ENCODE measurements around the gene OPCML.

Gene OPCML

DNA sequence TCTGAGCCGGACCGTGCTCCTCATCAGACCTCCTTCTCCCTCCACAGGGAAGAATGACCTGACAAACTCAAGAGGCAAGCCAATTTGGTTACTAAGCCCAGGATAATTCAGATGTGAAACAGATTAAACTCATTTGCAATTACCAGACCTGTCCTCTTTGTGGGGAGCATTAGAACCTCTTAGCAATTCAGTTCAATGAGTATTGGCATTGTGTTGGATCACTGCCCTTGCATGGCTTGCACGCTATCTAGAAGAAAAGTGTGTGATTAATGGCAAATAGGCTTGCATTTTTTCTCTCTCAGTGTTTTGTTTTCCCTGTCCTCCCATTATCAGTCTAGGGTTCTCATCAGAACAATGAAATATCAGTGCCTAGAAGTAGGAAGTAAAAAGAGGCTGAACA is 365.6 kb downstream of the OPCML start:
- DNase-seq, result no peak

DNA sequence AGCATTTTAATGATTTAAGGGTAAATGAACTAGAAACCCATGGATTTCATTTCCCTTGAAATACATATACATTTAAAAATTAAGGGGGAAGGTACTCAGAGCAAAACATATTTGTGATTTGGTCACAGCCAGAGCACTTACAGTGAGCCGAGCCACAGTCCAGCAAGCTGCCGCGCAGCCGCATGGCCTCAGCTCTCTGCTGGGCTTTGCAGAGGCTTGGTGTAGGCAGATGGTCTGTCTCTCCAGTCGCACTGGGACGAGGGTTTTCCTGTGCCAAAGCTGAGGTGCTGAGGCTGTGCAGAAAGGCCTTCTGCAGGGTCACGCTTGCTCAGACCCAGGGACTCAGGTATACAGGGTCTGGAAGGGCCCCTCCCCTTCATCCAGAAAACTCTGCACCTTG is 367.3 kb downstream of the OPCML start:
- DNase-seq, result no peak

DNA sequence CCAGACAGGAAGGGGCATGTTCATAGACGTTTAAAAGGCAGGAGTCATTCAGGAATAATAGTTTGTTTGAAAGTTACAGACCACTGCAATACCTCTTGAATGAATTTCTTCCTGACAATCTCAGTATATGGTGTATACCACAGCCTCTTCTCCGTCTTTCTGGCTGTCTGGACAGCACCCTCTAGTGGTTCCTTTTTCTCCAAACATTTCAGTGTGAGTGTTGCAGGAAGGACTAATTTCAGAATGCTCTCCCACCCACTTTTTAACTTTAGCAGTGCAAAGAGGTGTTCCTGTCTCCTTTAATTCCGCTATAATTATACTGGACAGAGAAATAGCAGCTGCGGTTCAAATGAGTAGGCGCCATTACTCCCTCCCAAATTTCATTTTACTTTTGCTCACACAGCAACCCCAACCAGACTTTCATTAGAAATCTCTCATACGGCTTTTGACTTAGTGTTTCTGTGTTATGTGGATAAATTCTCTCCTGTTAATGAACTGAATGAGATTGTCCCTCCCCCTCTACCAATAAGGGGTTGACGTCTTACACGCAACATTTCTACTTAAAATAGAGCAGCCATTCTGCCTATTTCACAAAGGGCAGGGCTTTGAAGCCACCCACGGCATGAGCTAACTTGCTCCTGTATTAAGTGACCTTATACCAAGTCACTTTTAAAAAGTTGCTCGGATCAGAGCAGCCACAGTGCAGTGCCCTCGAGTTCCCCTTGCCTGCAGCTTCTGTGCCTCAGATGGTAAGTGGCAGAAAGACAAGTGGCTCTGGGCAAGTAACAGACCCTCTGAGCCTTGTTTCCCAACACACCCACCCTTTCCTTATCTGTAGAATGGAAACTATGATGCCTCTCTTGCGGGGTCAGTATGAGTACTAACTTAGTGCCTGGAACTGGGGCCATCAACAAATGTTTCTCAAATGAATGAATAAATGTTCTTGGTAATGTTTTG is 368.6 kb downstream of the OPCML start:
- peak; percentile 14 for DNase-seq

DNA sequence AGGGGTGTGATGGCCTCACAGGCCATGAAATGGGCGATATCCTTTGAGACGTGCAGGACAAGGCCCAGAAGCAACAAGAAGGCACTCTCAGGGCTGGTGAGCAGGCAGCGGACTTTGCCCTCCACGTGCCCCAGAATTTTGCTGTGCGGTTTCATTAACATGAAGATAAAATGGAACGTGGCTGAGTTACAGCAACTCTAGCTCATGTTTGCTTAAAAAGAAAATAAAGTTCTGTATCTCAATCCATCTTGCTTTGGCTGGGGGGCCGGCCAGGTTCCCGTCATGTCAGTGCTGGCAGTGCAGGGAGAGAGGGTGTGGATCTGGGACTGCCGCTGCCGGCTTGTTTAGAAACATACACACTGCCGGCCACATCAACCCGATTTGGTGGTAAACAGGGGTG is 370.1 kb downstream of the OPCML start:
- DNase-seq, result no peak

DNA sequence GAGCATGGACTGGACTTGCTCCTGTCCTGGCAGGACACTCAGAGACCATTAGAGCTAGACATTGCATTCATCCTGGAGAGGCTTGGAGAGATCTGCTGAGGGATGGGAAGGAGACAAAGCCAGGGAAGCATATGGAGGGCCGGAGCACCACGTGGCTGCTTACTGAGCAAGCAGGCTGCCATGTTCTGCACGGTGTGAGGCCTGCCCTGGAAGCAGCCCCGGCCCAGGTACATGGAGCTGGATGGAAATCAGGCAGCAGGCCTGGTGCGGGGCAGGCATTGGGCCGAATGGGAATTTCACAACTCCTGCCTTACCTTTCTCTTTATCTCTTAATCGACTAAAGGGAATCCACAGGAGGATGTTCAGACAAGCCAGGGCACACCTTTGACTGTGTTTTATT is 371.5 kb downstream of the OPCML start:
- no peak for DNase-seq

DNA sequence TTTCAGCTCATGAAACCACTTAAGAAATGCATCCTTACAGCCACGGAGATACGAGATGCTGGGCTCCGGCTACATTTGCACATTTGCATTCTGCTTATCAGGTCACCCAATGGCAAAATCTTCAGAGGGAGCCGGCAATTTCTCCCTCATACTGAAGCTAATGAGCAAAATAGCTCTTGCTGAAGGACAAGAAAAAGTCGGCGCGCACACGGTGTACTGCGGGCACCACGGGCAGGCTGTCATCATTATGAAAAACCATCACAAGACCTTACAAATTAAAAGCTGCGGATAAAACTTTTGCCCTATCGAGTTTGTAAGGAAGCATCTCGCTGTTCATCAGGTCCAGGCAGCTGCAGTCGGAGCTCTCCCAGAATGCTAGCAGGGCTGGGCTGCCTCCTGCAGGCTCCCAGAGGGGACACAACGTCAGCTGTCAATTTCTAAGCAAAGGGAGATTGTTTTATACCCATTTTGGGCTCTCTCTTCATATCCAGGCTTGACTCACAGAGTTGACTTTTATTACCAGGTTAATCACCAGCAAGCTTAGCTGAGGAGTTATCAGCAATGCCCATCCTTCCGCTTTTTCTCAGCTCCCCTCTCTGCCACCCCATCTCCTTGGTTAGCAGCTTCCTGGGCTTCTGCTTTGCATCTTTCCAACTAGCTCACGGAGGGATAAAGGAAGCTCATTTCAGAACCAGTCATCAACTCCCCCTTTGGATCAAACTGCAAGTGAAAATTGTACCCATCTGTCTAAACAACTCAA is 375.1 kb downstream of the OPCML start:
- DNase-seq, result no peak

DNA sequence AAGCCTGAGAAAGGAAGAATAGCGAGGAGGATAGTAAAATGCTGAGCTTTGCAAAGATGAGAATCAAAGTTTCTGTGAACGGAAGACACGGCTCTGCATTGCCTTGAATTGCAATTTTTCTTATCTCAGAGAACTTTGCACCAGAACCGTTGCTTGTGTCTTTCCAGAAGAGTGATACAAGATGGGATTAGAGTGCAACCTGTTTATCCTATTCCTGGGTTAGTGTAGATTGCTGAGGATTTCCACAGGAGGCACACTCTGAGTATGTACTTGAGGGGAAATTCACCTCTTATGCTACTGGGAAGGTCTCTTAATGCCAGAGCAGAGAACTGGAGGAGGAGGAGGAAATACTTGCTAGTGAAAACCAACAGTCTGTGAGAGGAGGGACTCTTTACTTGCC is 377.5 kb downstream of the OPCML start:
- DNase-seq, result no peak

DNA sequence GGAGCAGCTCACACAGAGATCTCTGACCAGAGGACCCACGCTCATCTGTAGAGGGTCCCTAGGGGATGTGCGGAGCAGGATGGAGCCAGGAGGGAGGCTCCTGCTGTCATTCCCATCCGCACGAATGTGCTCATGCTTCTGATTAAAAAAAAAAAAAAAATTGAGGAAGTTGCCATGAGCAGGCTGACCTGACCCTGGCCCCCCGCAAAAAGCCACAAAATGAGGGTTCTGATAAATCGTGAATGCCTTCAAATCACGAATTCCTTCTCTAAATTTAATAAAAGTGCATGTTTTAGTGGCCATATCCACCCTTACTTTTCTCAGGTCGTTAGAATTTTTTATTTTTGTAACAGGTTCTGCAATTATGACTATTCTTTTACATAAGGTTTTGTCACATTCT is 378.2 kb downstream of the OPCML start:
- DNase-seq, result no peak

DNA sequence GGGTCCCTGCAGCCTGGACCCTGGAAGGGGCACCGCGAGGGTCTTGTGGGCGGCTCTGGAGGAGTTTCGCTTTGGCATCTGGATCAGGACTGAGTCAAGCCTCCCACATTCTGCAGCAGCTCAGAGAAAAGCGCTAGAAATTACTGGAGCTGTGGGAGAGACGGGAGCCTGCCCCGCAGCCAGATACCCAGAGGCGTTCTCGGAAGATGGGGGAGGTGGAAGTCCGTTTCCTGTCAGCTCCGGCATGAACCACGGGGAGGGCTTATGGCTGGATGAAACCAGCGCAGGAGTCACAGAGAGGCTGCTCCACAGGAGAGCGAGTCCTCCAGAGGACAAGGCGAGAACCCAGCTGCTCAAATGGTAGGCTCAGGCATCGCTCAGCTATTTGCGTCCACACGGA is 379.3 kb downstream of the OPCML start:
- DNase-seq, result no peak

DNA sequence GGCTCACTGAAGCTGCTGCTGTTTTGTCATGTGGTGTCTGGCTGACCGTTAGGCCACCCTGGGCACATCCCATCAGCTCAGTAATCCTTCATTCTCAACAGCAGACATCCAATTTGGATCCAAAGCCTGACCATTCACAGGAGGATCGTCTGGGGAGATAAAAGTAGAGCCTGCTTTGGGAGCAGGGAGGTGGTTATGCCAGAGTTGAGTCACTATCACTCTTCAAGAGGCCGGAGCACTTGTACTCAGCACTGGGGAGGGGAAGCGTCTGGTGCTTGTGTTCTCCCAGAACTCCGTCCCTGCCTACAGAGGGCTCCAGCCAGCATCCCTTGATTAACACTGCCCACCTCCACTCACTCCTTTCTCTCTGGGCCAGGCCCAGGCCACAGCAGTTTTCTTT is 382.6 kb downstream of the OPCML start:
- no peak for DNase-seq

DNA sequence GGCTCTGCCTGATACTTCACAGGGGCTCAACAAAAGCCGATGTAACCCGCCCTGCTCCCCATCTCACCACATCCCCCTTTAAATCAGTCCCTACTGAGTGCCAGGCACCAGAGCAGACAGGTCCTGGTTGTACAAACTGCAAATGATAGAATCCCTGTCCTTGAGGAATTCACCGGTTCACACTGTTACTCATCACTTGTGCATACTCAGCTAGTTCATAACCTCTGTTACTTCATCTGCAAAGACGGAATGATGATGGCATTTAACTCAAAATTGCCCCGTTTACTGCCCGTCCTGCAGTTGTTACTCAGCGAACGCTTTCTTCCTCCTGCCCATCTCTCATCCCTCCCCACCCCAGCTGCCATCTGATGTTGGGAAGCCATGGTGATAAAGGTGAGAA is 384.7 kb downstream of the OPCML start:
- DNase-seq, result no peak

DNA sequence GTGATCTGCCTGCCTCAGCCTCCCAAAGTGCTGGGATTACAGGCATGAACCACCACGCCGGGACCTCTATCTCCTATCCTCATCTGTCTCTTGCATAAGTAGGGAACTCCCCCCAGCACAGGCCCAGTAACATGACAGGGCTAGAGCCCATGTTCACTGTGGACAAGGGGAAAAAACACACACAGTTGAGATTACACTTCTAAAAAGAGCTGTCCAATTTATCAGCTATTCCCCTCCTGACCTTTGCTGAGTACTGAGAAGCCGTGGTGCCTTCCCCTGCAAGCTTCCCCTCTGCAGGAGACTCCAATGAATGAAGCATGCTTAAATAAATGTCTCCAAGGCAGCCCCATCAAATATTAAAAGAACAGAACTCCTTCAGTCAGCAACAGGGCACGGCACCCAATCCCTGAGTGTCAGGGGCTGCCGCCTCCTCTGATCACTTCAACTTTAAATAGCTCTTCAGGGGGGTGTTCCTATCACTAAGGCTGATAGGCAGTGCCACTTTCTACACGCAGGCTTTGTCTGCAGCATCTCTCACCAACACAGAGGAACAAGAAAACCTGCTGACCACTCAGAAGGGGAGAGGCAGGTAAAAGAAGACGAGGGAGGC is 385.5 kb downstream of the OPCML start:
- DNase-seq, result no peak

DNA sequence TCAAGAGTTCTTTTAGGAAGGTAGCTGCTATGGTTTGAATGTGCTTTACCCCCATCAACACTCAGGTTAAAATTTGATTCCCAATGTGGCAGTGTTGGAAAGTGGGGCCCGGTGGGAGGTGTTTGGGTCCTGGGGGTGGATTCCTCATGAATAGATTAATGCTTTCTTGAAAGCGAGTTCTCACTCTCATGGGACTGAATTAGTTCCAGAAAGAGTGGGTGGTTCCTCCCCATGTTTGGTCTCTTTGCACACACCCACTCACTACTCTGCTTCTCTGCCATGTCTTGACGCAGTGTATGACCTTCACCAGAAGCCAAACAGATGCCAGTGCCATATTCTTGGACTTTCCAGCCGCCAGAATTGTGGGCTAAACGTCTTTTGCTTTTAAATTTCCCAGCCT is 394.4 kb downstream of the OPCML start:
- no peak for DNase-seq

DNA sequence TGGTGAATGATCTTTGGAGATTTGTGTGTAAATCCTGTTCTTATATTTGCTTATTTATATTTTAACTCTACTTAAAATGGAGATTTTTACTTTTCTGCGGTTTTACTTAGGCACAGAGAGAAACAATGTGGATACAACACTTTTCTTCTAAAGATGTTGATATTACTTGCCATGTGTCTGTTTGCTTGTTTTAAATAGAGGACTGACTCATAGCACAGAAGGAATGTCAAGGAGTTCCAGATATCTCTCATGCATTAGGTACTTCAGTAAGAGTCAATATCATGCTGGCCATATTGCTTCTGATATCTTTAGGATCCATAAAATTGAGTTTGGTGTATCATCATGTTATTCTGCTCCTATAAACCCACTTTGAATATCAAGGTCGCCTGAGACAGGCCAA is 395.0 kb downstream of the OPCML start:
- no peak for DNase-seq

DNA sequence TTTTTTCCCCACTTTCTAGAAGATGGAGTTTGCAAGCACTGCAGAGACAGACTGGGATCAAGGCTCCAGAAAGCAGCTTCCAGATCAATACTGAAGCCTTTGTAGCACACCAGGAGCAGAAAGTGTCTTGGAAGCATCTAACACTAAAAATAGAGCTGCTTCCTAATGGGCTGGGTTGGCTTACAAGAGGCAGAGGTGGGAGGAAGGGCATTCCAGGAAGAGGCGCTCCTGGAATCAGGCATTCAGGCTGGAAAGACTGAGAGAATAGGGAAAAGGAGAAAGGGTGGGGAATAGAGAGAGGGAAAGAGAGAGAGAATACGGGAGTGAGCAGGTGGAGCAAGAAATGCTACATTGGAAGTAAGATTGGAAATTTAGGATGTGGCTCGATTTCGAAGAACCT is 395.9 kb downstream of the OPCML start:
- no peak for DNase-seq

DNA sequence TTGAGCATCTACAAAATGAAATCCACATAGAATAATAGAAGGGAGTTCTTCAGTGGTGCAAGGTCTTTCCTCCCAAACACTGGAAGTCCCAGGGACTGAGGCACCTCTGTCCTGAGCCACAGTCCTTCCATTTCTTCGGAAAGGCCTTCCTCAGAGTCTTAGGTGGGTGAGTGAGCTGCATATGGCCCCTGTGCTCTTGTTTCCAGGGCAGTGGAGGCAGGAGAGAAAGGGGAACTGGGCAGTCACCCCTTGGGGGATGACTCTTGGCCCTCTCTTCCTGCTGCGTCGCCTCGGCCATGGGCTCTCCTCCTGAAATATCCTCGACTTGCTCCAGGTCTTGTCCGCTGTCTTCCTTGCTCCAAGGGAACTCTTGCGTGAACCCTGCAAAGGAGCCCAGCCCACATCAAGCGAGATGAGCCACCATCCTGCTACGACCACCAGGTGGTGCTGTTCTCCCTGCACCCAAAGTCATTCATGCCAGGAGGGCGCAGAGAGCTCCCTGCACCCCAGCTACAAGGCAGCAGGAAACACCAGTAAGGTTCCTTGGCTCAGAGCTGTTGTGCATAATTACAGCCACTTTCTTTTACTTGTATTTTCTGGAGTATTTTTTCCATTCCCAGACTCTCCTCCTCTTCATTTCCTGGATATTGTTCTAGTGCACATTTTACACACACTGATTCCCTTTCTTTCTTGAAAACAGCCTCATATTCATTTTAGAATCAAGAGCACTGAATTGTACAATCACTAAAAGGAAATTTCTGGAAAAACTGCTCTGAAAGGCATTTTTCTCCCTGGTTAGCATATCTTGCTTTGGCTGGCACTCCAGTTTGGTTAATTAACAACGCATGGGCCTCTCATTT is 397.8 kb downstream of the OPCML start:
- DNase-seq, result peak; percentile 4

DNA sequence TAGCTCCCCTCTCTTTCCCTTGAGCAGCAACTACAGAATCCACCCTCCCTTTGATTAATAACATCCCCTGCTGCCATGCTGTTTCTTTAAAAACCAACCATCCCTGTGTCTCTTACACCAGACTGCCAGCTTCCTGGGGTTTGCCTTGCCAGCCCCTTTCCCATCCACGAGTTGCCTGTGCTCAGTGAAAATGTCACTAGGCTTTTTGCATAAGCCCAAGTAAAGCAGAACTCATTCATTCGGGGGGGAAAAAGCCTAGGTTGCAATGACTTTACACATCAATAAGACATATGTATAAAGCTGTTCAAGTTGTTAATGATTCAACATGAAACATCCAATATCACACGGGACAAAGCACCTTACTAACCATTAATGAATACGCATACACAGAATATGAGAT is 398.7 kb downstream of the OPCML start:
- no peak for DNase-seq

DNA sequence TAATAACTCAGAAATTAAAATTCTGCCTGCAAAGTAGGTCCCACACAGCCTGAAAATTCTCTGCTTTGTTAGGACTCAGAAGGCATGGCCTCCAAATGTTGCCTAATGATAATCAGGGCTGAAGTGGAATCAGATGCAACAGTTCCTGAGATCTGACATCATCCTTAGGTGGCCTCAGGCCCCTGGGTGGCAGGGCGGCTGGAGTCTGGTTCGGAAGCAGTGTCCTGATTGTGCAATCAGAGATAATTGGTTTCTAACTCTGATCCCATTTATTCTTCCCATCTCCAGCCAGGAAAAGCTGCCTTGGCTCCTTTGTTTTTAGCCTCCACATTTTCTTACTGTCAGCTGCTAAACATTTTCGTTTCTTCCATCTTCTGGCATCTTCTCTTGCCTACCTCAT is 399.3 kb downstream of the OPCML start:
- no peak for DNase-seq

DNA sequence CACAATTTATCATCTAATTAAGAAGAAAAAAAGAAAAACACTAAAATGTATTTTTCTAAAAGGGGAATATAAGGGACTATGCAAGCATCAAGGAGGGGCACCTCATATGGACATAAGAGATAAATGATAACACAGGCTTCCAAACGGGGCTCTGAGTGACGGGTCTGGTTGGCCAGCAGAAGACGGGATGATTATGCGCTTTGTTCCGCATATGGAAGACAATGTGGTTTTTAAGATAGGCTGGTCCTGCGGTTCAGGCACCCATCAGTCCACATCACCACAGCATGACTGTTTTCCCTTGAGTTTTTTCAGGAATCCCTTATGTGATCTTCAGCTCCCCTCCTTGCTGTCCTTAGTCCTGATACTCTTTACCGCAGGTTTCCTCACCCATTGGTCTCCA is 404.6 kb downstream of the OPCML start:
- DNase-seq, result no peak

DNA sequence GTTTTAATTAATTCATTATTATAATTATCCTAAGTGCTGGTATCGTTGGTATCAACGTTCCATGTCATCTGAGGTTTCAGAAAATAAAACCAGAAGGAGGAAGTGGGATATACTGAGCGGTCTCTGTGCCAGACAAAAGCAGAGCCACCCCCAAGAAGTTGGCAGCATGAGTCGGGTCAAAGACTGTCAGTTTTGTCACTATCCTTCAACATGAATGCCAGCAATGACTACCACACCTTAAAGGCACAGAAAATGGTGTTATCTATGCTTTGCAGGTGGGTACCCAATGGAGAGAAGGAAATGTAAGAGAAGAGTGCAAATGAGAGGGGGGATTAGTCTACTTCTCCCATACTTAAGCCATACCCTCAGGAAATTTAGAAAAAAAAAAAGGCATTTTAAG is 408.5 kb downstream of the OPCML start:
- DNase-seq, result no peak

DNA sequence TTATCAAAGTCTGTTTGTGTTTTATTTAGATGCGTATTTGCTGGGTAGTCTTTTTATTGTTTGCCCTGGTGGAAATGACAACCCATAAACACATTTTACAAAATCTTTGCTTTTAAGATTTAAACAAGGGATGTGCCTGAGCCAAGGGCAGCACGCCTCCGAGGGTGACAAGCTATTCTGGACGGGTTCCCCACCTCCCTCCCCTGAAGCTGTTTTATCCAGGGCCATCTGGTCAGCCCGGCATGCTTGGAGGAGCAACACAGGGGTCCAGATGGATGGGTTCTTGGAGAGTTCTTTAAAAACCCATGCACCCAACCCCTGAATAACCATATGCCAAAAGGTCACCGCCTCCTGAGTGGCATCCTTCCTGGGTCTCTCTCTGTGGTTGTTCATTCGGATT is 408.9 kb downstream of the OPCML start:
- DNase-seq, result no peak

DNA sequence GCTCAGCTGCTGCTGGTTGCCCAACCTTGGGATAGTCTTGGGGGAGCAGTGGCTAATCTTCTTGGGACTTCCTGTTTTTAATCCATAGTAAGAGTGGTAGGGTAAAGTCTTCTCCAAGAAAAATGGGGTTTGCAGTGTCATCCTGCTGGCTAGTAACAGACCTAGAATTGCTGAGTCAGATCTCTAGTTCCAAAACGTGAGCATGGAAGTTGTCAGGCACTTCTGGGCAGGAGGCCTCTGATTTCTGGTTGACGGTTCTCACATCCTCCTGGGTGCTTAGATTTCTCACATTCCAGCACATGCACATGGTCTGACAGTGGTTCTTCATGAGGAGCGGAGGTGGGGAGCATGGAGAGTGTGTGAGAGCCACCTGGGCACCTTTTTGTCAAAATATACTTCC is 410.0 kb downstream of the OPCML start:
- DNase-seq, result no peak

All from NCI-H1436 (cell line).